SK-N-SH (cell line): Measurements from ENCODE around the gene EXOG.

ENCODE experiments used
- ELF1 ChIP-seq: IDR thresholded peaks from 2 replicates; pipeline ENCODE4 v1.4.0; 2012
- EP300 ChIP-seq, 2 experiments: IDR thresholded peaks; 2 replicates each; pipeline versions ENCODE4 v1.4.0 to v1.6.1; 2012; ENCODE audit warnings: borderline replicate concordance in 1 of 2, low read depth in 1 of 2, low read length in 1 of 2
- MAX ChIP-seq: IDR thresholded peaks from 2 replicates; pipeline ENCODE4 v1.4.0; 2012; ENCODE audit warnings: low read depth
- POLR2AphosphoS5 ChIP-seq: IDR thresholded peaks from 2 replicates; pipeline ENCODE4 v1.6.1; 2012; ENCODE audit warnings: low read depth, low read length
- TAF1 ChIP-seq: IDR thresholded peaks from 2 replicates; pipeline ENCODE4 v1.6.1; 2012; ENCODE audit warnings: low read depth, mild to moderate bottlenecking, low read length, moderate library complexity, borderline replicate concordance
- TCF12 ChIP-seq: IDR thresholded peaks from 2 replicates; pipeline ENCODE4 v1.4.0; 2012
- TF ChIP-seq, protein P1 (sequence below): fragments of 200-600 bp; sonication (generic); IDR thresholded peaks from 2 replicates; pipeline ENCODE4 v1.6.1; 2017; ENCODE audit warnings: antibody characterized with exemption, mild to moderate bottlenecking, moderate library complexity

GRCh38 chr3:38560996-38561717 lies 65.0 kb downstream of the EXOG start:
- TF ChIP-seq, protein P1, sequence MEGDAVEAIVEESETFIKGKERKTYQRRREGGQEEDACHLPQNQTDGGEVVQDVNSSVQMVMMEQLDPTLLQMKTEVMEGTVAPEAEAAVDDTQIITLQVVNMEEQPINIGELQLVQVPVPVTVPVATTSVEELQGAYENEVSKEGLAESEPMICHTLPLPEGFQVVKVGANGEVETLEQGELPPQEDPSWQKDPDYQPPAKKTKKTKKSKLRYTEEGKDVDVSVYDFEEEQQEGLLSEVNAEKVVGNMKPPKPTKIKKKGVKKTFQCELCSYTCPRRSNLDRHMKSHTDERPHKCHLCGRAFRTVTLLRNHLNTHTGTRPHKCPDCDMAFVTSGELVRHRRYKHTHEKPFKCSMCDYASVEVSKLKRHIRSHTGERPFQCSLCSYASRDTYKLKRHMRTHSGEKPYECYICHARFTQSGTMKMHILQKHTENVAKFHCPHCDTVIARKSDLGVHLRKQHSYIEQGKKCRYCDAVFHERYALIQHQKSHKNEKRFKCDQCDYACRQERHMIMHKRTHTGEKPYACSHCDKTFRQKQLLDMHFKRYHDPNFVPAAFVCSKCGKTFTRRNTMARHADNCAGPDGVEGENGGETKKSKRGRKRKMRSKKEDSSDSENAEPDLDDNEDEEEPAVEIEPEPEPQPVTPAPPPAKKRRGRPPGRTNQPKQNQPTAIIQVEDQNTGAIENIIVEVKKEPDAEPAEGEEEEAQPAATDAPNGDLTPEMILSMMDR = no peak
- no peak for TF ChIP-seq POLR2AphosphoS5
- no peak for TF ChIP-seq TAF1
- no peak for TF ChIP-seq ELF1
- no peak for TF ChIP-seq MAX
- no peak for TF ChIP-seq TCF12
- TF ChIP-seq EP300 (IDR thresholded peaks at IDR 0.05; ENCODE audit: borderline replicate concordance in 1 of 2, low read depth in 1 of 2, low read length in 1 of 2) = no peak
